Measurements from ENCODE around the gene LAMTOR5.

GRCh38 chr1:110384581-110385321, 22.7 kb downstream of the LAMTOR5 start:
- TF ChIP-seq POLR2AphosphoS5 (IDR thresholded peaks at IDR 0.05; ENCODE audit: low read depth, low read length) (no peak), SIN3A (IDR thresholded peaks at IDR 0.05; ENCODE audit: borderline replicate concordance, insufficient read depth, low read length) (no peak), REST (IDR thresholded peaks at IDR 0.05; ENCODE audit: insufficient read depth in 1 of 2, low read depth in 2 of 2, low read length in 2 of 2) (no peak)
